ENCODE measurements around the gene TAOK2. TPM values are rescaled to one million over a fixed set of nuclear protein-coding genes. Genes with fewer than 3 reads are reported as not detected.

The TAOK2 gene
- total and polyA plus RNA-seq, 2 of the 13 experiments (the other 11 are each of a cell fraction or from before 2014, with no cell fraction given) = 17.4 to 43.2 TPM

DNA sequence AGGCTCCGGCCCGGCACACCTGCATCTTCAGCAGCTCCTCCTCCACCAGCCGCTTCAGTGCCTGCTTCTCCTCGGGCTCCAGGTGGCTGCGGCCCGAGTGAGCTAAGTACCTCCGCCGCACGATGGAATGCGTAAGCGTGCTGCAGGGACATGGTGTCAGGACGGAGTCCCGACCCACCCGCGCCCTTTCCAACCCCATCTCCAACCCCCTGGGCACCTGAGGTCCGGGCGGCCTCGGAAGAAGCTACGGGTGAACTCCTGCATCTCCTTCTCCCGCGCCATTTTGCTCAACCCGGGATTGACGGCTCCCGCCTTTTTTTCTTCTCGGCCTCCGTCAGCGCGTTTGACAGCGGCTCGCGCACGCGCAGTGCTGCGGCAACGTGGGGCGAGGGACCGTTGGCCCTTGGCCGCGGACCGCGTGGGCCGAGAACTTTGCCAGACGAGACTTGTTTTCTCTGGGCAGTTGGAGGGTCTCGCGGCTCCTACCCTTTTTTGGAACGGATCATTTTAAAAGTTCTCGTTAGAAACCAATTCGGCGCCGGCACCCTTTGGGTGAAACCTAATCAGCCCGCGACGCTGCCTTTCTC lies 21.7 kb downstream of the TAOK2 start, which contains the start of gene HIRIP3 (continued):
- TF ChIP-seq ZNF326 (CRISPR knock-in tag; IDR thresholded peaks at IDR 0.05; ENCODE audit: borderline replicate concordance) = no peak
- TF ChIP-seq, protein P1, sequence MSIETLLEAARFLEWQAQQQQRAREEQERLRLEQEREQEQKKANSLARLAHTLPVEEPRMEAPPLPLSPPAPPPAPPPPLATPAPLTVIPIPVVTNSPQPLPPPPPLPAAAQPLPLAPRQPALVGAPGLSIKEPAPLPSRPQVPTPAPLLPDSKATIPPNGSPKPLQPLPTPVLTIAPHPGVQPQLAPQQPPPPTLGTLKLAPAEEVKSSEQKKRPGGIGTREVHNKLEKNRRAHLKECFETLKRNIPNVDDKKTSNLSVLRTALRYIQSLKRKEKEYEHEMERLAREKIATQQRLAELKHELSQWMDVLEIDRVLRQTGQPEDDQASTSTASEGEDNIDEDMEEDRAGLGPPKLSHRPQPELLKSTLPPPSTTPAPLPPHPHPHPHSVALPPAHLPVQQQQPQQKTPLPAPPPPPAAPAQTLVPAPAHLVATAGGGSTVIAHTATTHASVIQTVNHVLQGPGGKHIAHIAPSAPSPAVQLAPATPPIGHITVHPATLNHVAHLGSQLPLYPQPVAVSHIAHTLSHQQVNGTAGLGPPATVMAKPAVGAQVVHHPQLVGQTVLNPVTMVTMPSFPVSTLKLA (IDR thresholded peaks at IDR 0.05) = peak; percentile 57
- TF ChIP-seq, protein P2, sequence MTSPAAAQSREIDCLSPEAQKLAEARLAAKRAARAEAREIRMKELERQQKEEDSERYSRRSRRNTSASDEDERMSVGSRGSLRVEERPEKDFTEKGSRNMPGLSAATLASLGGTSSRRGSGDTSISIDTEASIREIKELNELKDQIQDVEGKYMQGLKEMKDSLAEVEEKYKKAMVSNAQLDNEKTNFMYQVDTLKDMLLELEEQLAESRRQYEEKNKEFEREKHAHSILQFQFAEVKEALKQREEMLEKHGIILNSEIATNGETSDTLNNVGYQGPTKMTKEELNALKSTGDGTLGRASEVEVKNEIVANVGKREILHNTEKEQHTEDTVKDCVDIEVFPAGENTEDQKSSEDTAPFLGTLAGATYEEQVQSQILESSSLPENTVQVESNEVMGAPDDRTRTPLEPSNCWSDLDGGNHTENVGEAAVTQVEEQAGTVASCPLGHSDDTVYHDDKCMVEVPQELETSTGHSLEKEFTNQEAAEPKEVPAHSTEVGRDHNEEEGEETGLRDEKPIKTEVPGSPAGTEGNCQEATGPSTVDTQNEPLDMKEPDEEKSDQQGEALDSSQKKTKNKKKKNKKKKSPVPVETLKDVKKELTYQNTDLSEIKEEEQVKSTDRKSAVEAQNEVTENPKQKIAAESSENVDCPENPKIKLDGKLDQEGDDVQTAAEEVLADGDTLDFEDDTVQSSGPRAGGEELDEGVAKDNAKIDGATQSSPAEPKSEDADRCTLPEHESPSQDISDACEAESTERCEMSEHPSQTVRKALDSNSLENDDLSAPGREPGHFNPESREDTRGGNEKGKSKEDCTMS (CRISPR knock-in tag; conservative IDR thresholded peaks at IDR 0.05) = no peak
- TF ChIP-seq ZNF772 (CRISPR knock-in tag; IDR thresholded peaks at IDR 0.05) = no peak
- TF ChIP-seq, protein P3, sequence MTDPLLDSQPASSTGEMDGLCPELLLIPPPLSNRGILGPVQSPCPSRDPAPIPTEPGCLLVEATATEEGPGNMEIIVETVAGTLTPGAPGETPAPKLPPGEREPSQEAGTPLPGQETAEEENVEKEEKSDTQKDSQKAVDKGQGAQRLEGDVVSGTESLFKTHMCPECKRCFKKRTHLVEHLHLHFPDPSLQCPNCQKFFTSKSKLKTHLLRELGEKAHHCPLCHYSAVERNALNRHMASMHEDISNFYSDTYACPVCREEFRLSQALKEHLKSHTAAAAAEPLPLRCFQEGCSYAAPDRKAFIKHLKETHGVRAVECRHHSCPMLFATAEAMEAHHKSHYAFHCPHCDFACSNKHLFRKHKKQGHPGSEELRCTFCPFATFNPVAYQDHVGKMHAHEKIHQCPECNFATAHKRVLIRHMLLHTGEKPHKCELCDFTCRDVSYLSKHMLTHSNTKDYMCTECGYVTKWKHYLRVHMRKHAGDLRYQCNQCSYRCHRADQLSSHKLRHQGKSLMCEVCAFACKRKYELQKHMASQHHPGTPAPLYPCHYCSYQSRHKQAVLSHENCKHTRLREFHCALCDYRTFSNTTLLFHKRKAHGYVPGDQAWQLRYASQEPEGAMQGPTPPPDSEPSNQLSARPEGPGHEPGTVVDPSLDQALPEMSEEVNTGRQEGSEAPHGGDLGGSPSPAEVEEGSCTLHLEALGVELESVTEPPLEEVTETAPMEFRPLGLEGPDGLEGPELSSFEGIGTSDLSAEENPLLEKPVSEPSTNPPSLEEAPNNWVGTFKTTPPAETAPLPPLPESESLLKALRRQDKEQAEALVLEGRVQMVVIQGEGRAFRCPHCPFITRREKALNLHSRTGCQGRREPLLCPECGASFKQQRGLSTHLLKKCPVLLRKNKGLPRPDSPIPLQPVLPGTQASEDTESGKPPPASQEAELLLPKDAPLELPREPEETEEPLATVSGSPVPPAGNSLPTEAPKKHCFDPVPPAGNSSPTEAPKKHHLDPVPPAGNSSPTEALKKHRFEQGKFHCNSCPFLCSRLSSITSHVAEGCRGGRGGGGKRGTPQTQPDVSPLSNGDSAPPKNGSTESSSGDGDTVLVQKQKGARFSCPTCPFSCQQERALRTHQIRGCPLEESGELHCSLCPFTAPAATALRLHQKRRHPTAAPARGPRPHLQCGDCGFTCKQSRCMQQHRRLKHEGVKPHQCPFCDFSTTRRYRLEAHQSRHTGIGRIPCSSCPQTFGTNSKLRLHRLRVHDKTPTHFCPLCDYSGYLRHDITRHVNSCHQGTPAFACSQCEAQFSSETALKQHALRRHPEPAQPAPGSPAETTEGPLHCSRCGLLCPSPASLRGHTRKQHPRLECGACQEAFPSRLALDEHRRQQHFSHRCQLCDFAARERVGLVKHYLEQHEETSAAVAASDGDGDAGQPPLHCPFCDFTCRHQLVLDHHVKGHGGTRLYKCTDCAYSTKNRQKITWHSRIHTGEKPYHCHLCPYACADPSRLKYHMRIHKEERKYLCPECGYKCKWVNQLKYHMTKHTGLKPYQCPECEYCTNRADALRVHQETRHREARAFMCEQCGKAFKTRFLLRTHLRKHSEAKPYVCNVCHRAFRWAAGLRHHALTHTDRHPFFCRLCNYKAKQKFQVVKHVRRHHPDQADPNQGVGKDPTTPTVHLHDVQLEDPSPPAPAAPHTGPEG (CRISPR knock-in tag; IDR thresholded peaks at IDR 0.05) = peak; percentile 88; the same call in 1 of the 2 replicates
- TF ChIP-seq, protein P4, sequence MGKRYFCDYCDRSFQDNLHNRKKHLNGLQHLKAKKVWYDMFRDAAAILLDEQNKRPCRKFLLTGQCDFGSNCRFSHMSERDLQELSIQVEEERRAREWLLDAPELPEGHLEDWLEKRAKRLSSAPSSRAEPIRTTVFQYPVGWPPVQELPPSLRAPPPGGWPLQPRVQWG (CRISPR knock-in tag; IDR thresholded peaks at IDR 0.05; ENCODE audit: borderline replicate concordance, low read depth) = no peak
- TF ChIP-seq ZNF382 (CRISPR knock-in tag; IDR thresholded peaks at IDR 0.05; ENCODE audit: borderline replicate concordance) = no peak
- TF ChIP-seq NFYB (CRISPR knock-in tag; IDR thresholded peaks at IDR 0.05) = no peak
- TF ChIP-seq ZBTB7A (CRISPR knock-in tag; IDR thresholded peaks at IDR 0.05) = 0 out of 2 replicates have a peak, but pooled peaks have one; percentile 25
- TF ChIP-seq ASH2L (IDR thresholded peaks at IDR 0.05; ENCODE audit: insufficient read length, low read depth, low read length) = no peak
- no peak for TF ChIP-seq NFYC (CRISPR knock-in tag; IDR thresholded peaks at IDR 0.05)
- peak; percentile 75; the same call in 1 of the 2 replicates for TF ChIP-seq KDM5B (CRISPR knock-in tag; IDR thresholded peaks at IDR 0.05; ENCODE audit: borderline replicate concordance)
- TF ChIP-seq SNRNP70 (IDR thresholded peaks at IDR 0.05; ENCODE audit: low read depth, low read length) = no peak
- TF ChIP-seq U2AF1 (optimal IDR thresholded peaks at IDR 0.05; ENCODE audit: low read depth, low read length) = peak; percentile 95
- TF ChIP-seq ZMYM2 (CRISPR knock-in tag; IDR thresholded peaks at IDR 0.05) = peak; percentile 82
- TF ChIP-seq, protein P5, sequence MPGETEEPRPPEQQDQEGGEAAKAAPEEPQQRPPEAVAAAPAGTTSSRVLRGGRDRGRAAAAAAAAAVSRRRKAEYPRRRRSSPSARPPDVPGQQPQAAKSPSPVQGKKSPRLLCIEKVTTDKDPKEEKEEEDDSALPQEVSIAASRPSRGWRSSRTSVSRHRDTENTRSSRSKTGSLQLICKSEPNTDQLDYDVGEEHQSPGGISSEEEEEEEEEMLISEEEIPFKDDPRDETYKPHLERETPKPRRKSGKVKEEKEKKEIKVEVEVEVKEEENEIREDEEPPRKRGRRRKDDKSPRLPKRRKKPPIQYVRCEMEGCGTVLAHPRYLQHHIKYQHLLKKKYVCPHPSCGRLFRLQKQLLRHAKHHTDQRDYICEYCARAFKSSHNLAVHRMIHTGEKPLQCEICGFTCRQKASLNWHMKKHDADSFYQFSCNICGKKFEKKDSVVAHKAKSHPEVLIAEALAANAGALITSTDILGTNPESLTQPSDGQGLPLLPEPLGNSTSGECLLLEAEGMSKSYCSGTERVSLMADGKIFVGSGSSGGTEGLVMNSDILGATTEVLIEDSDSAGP (CRISPR knock-in tag; IDR thresholded peaks at IDR 0.05; ENCODE audit: borderline replicate concordance) = no peak

Data from HepG2 (cell line).